GM18873 (cell line): Measurements from ENCODE around the gene RALA.

Experiments
- ATAC-seq: cut with Tn5 transposase; IDR thresholded peaks from one replicate; pipeline ENCODE4 v1.9.1; 2021; ENCODE audit warnings: mild to moderate bottlenecking, moderate library complexity, moderate number of reproducible peaks; ENCODE audit not compliant: unreplicated experiment, low FRiP score

RALA gene

DNA sequence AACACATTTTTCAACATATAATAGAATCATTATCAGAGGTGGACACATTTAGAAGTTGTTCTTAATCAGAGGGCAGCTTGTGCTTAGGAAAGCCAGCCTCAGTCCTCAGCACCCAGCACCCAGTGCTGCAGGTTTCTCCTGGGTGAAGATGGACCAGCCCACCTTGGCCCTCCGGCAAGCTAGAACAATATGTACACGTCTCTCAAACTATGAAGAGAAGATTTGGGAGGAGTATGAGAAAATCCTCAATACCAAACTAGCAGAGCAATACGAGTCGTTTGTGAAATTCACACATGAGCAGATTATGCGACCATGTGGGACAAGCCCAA, 13.5 kb upstream of the RALA start:
- ATAC-seq: no peak

DNA sequence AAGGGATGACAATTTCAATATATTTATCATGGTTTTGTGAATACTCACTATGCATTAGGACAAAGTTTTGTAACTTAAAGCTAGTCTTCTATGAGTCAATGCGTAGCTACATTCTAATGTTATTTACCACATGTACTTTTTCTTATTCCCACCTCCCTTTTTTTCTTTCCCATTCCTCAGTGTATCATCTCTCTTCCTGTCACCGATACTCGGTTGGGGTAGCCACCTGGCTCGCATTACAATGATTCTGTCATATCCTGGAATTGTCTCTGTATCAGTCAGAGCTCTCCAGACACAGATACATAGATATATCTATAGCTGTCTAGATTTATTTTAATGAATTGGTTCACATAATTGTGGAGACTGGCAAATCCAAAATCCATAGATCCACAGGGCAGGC, 9.8 kb upstream of the RALA start:
- no peak for ATAC-seq

DNA sequence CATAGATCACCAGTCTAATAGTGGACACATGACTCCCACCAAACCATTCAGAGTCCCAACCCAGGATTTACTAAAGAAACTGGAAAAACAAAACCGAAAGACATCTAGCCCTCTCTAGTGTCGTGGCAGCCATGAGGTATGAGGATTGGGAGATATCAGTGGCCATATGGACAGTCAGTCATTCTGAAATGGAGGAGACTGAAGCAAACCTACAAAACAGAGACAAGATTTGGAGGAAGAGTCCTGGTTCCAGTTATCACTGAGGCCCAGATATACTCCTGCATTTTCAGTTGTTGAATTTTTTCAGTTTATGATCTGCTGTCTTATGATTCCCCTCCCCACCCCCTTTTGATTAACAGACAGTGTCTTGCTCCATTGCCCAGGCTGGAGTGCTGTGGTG, 9.1 kb upstream of the RALA start:
- ATAC-seq: no peak

DNA sequence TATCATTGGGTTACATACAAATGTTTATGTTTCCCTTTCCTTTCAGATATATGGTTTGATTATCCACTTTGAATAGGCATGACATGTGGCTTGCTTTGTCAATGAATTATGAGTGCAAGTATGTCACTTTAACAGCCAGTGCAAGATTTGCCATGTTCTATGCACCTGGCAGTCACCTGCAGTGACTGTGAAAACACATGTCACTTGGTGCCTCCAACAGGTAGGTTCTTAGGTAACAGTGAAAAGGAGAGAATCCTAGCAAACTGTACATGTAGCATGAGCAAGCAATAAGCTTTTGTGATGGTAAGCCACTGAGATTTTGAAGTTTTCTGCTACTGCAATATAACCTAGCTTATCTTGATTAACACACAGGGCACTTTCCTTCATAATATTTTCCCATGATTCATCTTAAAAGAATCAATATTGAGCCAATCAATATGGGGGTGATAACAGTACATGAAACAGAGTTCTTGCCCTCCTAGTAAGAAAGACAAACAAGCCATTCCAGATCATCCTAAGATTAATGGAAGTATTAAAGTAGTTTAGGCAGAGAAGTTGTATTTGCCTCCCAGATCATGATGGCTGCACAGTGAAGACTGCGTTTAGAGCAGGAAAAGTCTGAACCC, 7.9 kb upstream of the RALA start:
- no peak for ATAC-seq

DNA sequence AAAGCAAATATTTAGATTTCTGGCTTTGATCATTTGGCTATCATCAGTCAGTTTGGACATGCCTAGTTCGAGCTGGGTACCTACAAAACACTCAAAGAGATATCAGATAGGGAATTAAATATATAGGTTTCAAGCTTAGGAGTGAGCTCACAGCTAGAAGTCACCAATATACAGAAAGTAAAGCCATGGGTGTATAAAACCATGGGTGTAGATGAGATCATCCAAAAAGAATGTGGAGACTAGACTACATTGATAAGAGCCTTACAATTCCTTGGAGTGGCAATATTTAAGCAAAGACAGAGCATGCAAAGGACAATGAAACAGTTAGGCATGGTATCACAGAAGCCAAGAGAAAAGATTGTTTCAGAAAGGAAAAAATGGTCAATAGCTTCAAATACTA, 7.2 kb upstream of the RALA start:
- no peak for ATAC-seq

DNA sequence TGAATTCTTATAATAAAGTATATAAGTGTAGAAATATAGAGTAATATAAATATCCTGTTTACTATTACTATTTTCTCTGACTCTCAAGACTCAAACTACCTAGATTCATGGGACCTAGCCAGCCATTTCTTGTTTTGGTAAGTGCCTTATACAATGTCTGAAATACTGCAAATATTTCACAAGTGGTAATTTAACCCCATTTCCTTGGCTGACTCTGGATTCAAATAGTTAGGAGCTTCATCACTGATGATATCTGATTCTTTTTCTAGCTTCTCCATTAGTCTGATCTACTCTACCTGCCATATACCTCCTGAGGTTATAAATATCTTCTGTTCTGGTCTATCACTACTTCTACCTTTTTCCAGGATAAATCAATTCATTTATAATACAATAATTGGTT, 6.4 kb upstream of the RALA start:
- no peak for ATAC-seq

DNA sequence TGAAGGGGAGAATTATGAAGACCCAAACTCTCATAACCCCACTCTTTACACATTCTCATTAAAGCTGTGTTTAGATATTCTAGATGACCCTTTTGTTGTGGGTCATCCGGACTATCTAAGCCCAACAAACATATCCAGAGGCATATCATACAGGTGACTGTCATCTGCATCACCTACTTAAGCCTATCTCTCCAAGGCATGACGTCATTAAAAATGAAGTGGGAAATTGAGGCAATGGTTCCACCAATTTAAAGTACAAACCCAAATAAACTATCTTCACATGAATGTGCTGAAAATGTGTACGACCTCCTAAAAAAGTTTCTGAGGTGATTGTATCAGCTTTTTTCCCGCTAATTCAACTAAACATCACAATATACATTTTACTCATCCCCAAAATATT, 4.5 kb upstream of the RALA start:
- no peak for ATAC-seq

DNA sequence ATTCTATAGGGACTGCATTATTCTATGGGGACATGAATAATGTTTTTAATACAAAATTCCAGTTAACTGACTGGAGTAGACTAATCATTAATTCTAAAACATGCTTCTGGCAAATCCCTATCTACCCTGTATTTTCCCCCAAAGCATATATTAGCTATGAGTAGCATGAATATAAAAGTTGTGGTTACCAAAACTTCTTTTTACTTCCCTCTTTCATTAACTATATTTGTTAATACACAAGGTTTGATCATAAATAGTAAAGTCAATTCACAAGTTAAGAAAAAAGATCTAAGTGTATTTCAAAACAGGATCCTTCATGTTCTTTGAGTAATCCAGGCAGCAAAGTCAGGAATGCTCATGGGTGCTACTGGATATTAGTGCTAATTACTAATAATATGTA, 2.9 kb upstream of the RALA start:
- no peak for ATAC-seq

DNA sequence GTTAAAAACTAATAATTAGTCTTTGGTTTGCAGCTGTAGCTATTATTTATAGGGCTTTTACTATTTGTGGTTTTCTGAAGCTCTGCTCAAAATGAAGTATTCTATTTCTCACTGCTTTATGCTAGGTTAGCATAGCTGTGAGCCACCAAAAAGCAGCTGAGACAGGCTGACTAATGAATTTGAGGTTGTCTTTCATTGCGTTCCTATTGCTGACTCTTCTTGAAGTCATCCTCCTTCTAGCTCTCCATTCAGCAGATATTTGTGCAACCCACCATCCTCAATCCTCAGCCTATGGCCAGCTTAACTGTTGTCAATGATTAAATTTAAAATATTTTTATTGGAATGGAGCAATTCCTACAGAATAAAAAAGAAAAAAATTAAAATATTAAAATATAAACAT, 2.1 kb upstream of the RALA start:
- no peak for ATAC-seq

DNA sequence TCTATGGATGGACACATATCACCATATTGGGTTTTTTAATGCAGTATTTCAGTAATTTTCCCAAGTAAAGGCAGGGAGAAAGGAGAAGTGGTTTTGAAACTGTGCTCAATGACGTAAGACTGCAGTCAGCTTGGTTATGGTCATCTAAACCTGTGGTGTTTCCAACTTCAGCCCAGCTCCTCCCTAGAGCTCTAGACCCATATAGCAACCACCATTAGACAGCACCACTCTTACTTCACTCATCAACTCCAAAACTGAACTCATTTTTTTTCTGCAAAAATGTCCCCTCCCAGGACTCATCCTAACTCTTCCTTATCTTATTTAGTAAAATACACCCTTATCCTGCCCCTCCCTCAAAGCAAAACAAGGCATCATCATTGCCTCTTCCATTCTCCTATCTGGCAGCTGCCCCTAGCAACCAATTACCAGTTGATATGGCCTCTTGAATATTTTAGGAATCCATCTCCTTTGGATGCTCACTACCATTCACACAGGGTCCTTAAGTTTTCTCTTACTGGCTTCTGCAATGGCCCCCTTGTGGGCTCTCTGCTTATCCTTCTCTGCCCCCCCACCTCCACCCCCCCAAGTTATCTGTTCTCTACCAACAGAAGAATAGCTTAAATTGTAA, 1.5 kb upstream of the RALA start:
- ATAC-seq: no peak

DNA sequence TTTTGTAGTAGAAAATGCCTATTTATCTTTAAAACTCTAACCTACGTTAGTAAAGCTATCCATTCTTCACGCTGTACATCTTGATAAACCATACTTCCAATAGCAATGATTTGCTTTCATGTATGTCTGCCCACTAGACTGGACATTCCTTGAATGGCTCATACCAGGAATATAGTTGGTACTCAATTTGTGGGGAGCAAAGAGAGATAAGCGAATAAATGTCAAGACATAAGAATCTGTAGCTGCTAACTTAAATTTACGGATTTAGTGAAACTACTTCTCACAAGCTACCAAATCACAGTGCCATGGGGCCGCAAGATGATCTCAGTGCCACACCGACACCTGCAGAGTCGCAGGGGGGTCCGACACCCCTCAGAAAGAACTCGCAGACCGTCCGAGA, 763 bp upstream of the RALA start:
- no peak for ATAC-seq

DNA sequence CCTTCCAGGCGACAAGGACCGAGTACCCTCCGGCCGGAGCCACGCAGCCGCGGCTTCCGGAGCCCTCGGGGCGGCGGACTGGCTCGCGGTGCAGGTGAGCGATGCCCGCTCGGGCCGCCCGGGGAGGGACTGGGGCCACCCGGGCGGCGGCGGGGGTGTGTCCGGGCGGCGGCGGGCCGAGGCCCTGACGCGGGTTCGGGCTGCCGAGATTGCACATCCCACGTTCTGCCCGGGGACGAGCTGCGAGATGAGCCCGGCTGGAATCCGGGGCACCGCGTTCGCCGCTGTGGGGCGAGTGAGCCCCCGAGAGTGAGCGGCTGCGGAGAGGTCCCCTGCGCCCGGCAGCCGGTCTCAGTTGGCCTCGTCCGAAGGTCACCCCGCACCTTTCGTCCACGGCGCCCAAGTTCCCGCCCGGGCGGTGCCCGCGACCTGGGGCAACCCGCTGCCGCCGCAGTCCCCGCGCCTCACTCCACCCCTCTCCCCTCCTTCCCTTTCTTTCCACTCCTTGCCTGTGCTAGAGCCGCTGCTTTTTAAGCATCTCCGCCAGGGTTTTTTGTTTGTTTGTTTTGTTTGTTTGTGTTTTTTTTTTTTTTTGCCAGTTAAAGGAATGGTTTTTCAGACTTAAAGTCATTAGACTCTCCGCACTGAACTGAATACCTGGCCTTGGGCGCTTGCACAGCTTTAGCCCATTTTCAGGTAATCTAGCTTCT, 515 bp downstream of the RALA start:
- peak; percentile 33 for ATAC-seq

DNA sequence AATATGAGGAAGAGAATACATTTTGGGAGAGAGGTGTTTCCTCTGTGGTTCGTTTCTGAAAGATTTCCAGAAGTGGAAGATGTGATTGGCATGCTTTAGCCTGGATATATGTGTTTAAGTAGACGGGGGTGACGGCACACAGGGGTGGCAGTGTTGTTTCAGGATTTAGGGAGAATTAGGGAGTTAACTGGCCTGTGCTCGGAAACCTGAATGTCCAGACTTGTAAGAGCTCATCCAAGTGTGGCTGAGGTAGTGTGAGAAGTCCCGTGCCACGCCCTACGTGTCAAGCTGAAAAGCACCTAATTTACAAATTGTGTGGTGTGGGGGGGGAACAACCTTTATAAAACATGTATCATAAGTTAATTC, 1.1 kb downstream of the RALA start:
- no peak for ATAC-seq

DNA sequence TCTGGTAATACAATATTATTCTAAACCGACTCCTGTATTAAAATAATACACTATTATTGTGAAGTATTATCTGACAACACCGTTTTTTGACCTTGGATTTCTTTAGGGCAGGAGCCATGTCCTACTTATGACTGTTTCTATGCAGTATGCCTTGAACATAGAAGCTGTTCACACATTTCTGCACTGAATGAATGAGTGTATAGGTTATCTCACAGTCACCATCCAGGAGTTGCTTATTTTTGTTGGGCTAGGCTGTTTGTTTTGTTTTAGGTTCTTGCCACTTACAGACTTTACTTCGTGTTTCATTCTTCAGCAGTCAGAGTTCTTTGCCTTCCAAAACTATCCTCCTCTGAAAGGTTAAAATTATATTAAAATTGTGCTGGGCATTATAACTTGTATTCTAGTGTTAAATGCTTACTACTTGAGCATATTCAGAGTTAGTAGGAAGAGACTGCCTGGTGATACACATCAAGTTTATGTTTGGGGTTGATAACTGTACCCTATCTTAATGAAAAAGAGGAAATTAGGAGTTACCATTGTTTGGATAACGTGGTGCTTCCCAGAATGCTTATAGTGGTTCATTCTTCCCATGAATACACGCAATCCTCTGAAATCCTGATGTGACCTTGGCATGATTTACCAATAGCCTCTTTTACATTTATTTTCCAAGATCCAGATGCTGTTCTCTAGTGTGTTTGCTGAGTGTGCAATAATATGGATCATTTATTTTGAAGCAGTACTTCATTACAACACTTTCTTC, 1.7 kb downstream of the RALA start:
- no peak for ATAC-seq

DNA sequence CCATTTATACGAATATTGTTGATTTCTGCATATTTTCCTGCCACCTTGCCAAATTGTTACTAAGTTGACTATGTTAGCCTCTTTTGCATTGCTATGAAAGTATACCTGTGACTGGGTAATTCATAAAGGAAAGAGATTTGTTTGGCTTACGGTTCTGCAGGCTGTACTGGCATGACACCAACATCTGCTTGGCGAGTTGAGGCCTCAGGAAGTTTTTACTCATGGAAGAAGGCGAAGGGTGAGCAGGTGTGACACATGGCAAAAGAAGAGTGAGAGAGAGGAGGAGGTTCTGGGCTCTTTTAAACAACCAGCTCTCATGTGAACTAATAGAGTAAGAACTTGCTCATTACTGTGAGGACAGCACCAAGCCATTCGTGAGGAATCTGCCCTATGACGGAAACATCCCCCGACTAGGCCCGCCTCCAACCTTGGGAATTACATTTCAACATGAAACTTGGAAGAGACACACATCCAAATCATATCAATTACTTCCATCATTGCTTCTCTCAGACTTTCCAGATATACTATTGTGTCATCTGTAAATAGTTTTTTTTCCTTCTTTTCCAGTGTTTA, 8.4 kb downstream of the RALA start:
- ATAC-seq: no peak

DNA sequence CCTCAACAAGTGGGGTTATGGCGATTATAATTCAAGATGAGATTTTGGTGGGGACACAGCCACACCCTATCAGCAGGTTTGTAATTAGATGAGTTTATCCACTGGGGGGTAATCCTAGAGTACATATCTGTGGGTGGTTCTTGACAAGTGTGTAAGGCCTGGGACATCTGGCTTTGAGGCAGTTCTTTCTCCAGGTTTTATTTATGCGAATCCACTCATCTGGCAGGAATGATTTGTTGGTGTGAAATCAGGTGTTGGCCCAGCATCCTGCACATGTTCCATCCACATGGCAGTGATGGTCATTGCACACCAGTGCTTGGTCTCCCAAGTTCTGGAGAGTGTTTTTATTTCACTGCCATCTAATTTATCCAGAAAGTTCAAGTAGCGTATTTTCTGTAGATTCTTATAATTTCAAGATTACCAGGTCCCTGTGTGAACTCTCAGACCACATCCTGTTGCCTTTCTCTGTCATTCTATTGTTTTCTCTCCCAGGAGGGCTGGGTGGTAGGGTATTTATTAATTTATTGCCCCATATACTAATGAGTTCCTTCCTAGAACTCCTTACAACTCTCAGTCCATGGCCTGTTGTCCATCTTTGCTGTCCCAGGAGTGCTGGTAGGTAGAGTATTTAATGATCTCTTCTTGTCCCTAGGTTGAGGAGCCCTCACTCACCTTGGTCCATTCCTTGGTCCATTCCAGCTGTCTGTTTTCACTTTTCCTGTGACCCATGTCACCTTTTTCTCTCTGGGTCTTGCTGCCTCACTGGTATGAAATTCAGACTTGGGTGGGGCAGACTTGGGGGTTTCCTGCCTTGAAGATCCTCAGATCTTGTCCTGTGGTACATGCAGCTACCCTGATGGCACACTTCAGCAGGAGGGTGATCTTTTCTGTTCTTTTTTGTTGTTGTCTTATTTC, 10.4 kb downstream of the RALA start:
- ATAC-seq: no peak

DNA sequence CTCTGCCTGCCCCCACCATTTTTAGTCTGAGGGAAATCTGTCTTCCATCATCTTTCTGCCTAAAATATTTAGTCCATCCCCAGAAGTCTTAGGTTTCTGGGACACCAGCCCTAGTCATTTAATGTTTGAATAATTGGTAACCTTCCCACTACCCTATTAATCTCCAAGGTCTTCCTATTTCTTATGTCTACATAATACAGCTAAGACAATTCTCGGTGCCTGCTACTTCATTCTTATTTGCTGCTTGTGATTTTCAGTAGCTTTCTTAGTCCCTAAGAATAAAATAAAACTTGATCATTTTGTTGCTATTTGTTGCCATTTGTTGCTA, 11.1 kb downstream of the RALA start:
- ATAC-seq: no peak

DNA sequence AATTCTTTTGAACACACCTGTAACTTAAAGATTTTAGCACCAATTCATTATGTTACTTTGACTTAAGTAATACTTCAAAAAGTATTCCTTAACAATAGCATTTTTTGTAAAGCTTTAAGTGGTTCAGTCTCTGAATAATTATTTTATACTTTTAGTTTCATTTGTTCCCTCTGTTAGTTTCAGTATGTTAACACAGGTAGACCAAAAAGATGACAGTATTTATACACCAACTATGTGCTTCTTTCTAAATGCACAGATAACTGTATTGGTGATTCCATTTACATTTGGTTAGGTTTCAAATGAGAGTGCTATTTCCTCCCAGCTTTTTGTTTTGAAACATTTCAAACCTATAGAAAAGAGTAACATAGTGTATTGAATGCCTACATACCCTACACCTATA, 14.0 kb downstream of the RALA start:
- ATAC-seq: no peak

DNA sequence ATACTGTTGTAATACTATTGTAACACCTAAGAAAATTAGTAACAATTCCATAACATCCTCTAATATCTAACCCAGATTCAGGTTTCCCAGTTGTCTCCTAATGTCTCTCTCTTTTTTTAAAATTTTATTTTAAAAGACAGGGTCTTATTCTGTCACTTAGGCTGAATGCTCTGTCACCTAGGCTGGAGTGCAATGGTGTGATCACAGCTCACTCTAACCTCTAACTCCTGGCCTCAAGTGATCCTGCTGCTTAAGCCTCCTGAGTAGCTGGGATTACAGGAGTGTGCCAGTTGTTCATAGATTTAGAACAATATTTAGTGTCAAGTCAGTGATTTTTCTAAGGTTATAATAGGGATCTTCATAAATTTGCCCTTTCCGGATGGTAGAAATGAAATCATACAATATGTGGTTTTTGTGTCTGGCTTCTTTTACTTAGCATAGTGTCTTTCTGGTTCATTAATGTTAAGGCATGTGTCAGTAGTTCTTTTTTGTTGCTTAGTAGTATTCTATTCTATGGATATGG, 14.7 kb downstream of the RALA start:
- no peak for ATAC-seq

DNA sequence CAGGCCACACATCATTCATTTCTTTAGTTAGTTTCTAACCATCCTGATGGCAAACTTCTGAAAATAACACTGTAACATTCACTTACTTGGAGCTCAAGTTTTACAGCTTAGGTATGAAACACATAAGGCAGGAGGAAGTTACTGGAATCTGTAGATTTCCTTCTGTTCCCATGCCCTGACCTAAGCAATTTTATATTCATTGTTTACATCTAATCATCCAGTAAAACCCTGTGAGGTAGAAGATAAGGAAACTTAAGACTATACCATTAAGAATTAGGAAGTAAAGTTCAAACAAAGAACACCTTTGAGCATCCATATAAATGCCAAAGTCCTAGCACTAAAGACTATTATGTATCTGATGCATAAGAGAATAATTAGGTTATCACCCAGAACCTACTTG, 19.5 kb downstream of the RALA start:
- no peak for ATAC-seq
